Lower leg skin (tissue), 3 donors: ENCODE results near the gene TMIGD3.

ENCODE experiments used
- POLR2A ChIP-seq, 2 donors: fragments of 450-650 bp; IDR thresholded peaks; one replicate each; pipeline ENCODE4 v1.6.1; 2016 to 2017; ENCODE audit warnings: antibody characterized with exemption in 2 of 2, mild to moderate bottlenecking in 1 of 2, moderate library complexity in 1 of 2
- TF ChIP-seq, protein P1 (sequence below), 3 donors: fragments of 450-650 bp; IDR thresholded peaks; one replicate each; pipeline ENCODE4 v1.5.1; 2016; ENCODE audit warnings: antibody characterized with exemption in 3 of 3, mild to moderate bottlenecking in 3 of 3, moderate library complexity in 2 of 3

DNA sequence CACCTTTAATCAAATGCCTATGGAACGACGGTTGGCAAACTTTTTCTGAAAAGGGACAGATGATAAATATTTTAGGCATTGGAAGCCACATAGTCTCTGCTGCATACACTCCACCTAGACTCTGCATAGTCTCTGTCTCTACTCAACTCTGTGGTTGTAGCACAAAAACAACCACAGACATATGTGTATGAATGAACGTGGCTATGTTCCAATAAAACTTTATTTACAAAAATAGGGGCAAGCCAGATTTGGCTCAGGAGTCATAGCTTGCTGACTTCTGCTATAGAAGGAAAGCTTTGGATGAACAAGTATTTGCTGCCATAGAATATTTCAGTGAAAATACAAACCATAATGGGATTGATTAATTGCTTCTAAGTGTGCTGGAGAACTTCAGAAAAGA lies 37.5 kb upstream of the TMIGD3 start:
- TF ChIP-seq, protein P1, sequence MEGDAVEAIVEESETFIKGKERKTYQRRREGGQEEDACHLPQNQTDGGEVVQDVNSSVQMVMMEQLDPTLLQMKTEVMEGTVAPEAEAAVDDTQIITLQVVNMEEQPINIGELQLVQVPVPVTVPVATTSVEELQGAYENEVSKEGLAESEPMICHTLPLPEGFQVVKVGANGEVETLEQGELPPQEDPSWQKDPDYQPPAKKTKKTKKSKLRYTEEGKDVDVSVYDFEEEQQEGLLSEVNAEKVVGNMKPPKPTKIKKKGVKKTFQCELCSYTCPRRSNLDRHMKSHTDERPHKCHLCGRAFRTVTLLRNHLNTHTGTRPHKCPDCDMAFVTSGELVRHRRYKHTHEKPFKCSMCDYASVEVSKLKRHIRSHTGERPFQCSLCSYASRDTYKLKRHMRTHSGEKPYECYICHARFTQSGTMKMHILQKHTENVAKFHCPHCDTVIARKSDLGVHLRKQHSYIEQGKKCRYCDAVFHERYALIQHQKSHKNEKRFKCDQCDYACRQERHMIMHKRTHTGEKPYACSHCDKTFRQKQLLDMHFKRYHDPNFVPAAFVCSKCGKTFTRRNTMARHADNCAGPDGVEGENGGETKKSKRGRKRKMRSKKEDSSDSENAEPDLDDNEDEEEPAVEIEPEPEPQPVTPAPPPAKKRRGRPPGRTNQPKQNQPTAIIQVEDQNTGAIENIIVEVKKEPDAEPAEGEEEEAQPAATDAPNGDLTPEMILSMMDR (IDR thresholded peaks at IDR 0.05) = no peak
- no peak for TF ChIP-seq POLR2A (IDR thresholded peaks at IDR 0.05)
